IMR-90 (cell line): ENCODE results near the gene SERPINB2. TPM values are rescaled to one million over a fixed set of nuclear protein-coding genes. Genes with fewer than 3 reads are reported as not detected.

Source experiments
- ATAC-seq: fragments of 200-7000 bp; cut with Tn5 transposase; 2 replicates; pipeline ENCODE4 v1.9.1; 2020; ENCODE audit warnings: low read depth, mild to moderate bottlenecking, moderate library complexity
- BruUV-seq: library from RNA; stranded (reverse); fragments of 400-500 nt; replicated peaks from 2 replicates; lab custom pipeline; 2021; lab: Mats Ljungman, UMichigan
- CTCF ChIA-PET: fragments of 300-600 bp; formaldehyde crosslinking; extraction: SDS; loops from one replicate; lab custom pipeline; 2021; ENCODE audit warnings: antibody characterized with exemption; lab: Yijun Ruan, JAX
- POLR2A ChIA-PET: fragments of 300-600 bp; sonication (Branson Sonifier 250); formaldehyde crosslinking; loops from one replicate; lab custom pipeline; 2022; ENCODE audit warnings: antibody characterized with exemption; ENCODE audit not compliant: unreplicated experiment; lab: Charles Lee
- DNase-seq: peaks from one replicate; pipeline ENCODE4 v3.0.0; 2013
- H2AFZ ChIP-seq: replicated peaks from 2 replicates; pipeline ENCODE3; 2013; ENCODE audit warnings: low read length, mild to moderate bottlenecking; ENCODE audit not compliant: poor library complexity
- H2AK5ac ChIP-seq: 2 replicates; pipeline ENCODE4 v1.6.1; 2013; ENCODE audit warnings: low read depth, low read length, inconsistent platforms
- H2AK9ac ChIP-seq: replicated peaks from 2 replicates; pipeline ENCODE3; 2013; ENCODE audit warnings: mild to moderate bottlenecking, low read depth, low read length, moderate library complexity; ENCODE audit not compliant: poor library complexity
- H2BK120ac ChIP-seq: 2 replicates; pipeline ENCODE4 v1.6.1; 2013; ENCODE audit warnings: low read depth, low read length, inconsistent platforms
- H2BK15ac ChIP-seq: 3 replicates; pipeline ENCODE4 v1.6.1; 2013; ENCODE audit warnings: low read depth, low read length, inconsistent platforms
- H2BK20ac ChIP-seq: 2 replicates; pipeline ENCODE4 v1.6.1; 2013; ENCODE audit warnings: low read depth, mild to moderate bottlenecking, inconsistent platforms, low read length, moderate library complexity
- H2BK5ac ChIP-seq: 2 replicates; pipeline ENCODE4 v1.6.1; 2013; ENCODE audit warnings: mild to moderate bottlenecking, low read depth, low read length, inconsistent platforms; ENCODE audit not compliant: poor library complexity, severe bottlenecking
- H3K14ac ChIP-seq: replicated peaks from 2 replicates; pipeline ENCODE4 v1.6.1; 2013; ENCODE audit warnings: low read depth, low read length, inconsistent platforms
- H3K18ac ChIP-seq: 2 replicates; pipeline ENCODE4 v1.6.1; 2013; ENCODE audit warnings: low read depth, low read length, control low read depth
- H3K23ac ChIP-seq: 2 replicates; pipeline ENCODE4 v1.6.1; 2013; ENCODE audit warnings: low read depth, low read length, inconsistent platforms
- H3K27ac ChIP-seq: 2 replicates; pipeline ENCODE4 v1.5.1; 2013; ENCODE audit warnings: mild to moderate bottlenecking, control low read depth, low read length; ENCODE audit not compliant: insufficient read depth
- H3K27me3 ChIP-seq: 2 replicates; pipeline ENCODE4 v1.6.1; 2013; ENCODE audit warnings: low read length; ENCODE audit not compliant: control insufficient read depth, insufficient read depth
- H3K36me3 ChIP-seq: 2 replicates; pipeline ENCODE4 v1.6.1; 2013; ENCODE audit warnings: low read length, mixed read lengths; ENCODE audit not compliant: control insufficient read depth, insufficient read depth
- H3K4ac ChIP-seq: 2 replicates; pipeline ENCODE4 v1.6.1; 2013; ENCODE audit warnings: low read depth, low read length, inconsistent platforms
- H3K4me1 ChIP-seq: 2 replicates; pipeline ENCODE4 v1.6.1; 2013; ENCODE audit warnings: low read length, mixed read lengths; ENCODE audit not compliant: control insufficient read depth, insufficient read depth
- H3K4me2 ChIP-seq: 2 replicates; pipeline ENCODE4 v1.6.1; 2013; ENCODE audit warnings: low read depth, mild to moderate bottlenecking, control low read depth, low read length, moderate library complexity
- H3K4me3 ChIP-seq: 2 replicates; pipeline ENCODE4 v1.5.1; 2013; ENCODE audit warnings: low read depth, mild to moderate bottlenecking, control low read depth, low read length, moderate library complexity; ENCODE audit not compliant: insufficient read depth
- H3K56ac ChIP-seq: 2 replicates; pipeline ENCODE4 v1.6.1; 2013; ENCODE audit warnings: low read length, inconsistent platforms; ENCODE audit not compliant: insufficient read depth; ENCODE audit errors: extremely low read depth
- H3K79me1 ChIP-seq, 2 experiments: 2 replicates each; pipeline ENCODE4 v1.6.1; 2013; ENCODE audit warnings: low read length in 2 of 2, inconsistent platforms in 1 of 2, low read depth in 1 of 2
- H3K9ac ChIP-seq: 2 replicates; pipeline ENCODE4 v1.6.1; 2013; ENCODE audit warnings: low read depth, low read length, control low read depth
- H3K9me1 ChIP-seq: 2 replicates; pipeline ENCODE4 v1.6.1; 2013; ENCODE audit warnings: low read length, inconsistent platforms; ENCODE audit not compliant: insufficient read depth
- H3K9me3 ChIP-seq: 2 replicates; pipeline ENCODE4 v1.6.1; 2013; ENCODE audit warnings: low read length; ENCODE audit not compliant: control insufficient read depth, insufficient read depth
- H4K20me1 ChIP-seq: 2 replicates; pipeline ENCODE4 v1.6.1; 2013; ENCODE audit warnings: low read length, inconsistent platforms; ENCODE audit not compliant: insufficient read depth
- H4K5ac ChIP-seq: 2 replicates; pipeline ENCODE4 v1.6.1; 2013; ENCODE audit warnings: mild to moderate bottlenecking, low read depth, low read length, control low read depth
- H4K8ac ChIP-seq, 2 experiments: 2 replicates each; pipeline ENCODE4 v1.6.1; 2013; ENCODE audit warnings: low read depth in 2 of 2, low read length in 2 of 2, control low read depth in 1 of 2, inconsistent platforms in 1 of 2
- H4K91ac ChIP-seq: 2 replicates; pipeline ENCODE4 v1.6.1; 2013; ENCODE audit warnings: low read depth, low read length, inconsistent platforms; ENCODE audit not compliant: insufficient read depth
- BHLHE40 ChIP-seq: fragments of 150-350 bp; IDR thresholded peaks from 2 replicates; pipeline ENCODE4 v1.6.1; 2016; ENCODE audit warnings: mild to moderate bottlenecking, low read depth, low read length
- CHD1 ChIP-seq: IDR thresholded peaks from 2 replicates; pipeline ENCODE4 v1.6.1; 2012; ENCODE audit warnings: low read depth, low read length, improper control_type of control experiment
- FOS ChIP-seq: fragments of 150-350 bp; IDR thresholded peaks from 2 replicates; pipeline ENCODE4 v1.6.1; 2016; ENCODE audit warnings: low read depth, low read length
- MAFK ChIP-seq: IDR thresholded peaks from 2 replicates; pipeline ENCODE4 v1.6.1; 2012; ENCODE audit warnings: low read depth, low read length, improper control_type of control experiment
- MXI1 ChIP-seq: IDR thresholded peaks from 2 replicates; pipeline ENCODE4 v1.6.1; 2012; ENCODE audit warnings: low read depth, mild to moderate bottlenecking, low read length, moderate library complexity, borderline replicate concordance
- NFE2L2 ChIP-seq: fragments of 150-350 bp; IDR thresholded peaks from 2 replicates; pipeline ENCODE4 v1.6.1; 2016; ENCODE audit warnings: low read depth, mild to moderate bottlenecking, low read length
- RAD21 ChIP-seq: IDR thresholded peaks from 2 replicates; pipeline ENCODE4 v1.6.1; 2012; ENCODE audit warnings: low read length, improper control_type of control experiment
- RCOR1 ChIP-seq: IDR thresholded peaks from 2 replicates; pipeline ENCODE4 v1.6.1; 2012; ENCODE audit warnings: mild to moderate bottlenecking, low read length, improper control_type of control experiment; ENCODE audit not compliant: insufficient replicate concordance
- RFX5 ChIP-seq: IDR thresholded peaks from 2 replicates; pipeline ENCODE4 v1.8.0; 2012; ENCODE audit warnings: low read depth, mild to moderate bottlenecking, low read length, moderate library complexity
- SMC3 ChIP-seq: fragments of 150-350 bp; IDR thresholded peaks from 2 replicates; pipeline ENCODE4 v1.6.1; 2016; ENCODE audit warnings: low read depth, mild to moderate bottlenecking, antibody characterized with exemption, low read length, moderate library complexity
- WGBS, 2 experiments: methylation state at CpG; one replicate each; pipeline versions ENCODE4 v1.1.5 to v1.1.7; 2013; ENCODE audit warnings: missing lambda C conversion rate in 2 of 2; ENCODE audit not compliant: insufficient read length in 1 of 2; ENCODE audit errors: extremely low coverage in 2 of 2; 5-methylcytosine and 5-hydroxymethylcytosine counted together
- dilution Hi-C: fragments of 300-500 bp; cut with HindIII; formaldehyde crosslinking; loops from one replicate; pipeline ENCODE4 v1.14.3; 2018; ENCODE audit warnings: low sequenced_read_pairs; ENCODE audit not compliant: unreplicated experiment
- in situ Hi-C: fragments of 300-500 bp; cut with MboI; formaldehyde crosslinking; loops from 3 replicates; pipeline ENCODE4 v1.14.3; 2019; ENCODE audit warnings: low sequenced_read_pairs, inconsistent platforms, mixed read lengths
- intact Hi-C: fragments of 100-400 bp; cut with micrococcal nuclease; formaldehyde crosslinking; loops from 2 replicates; pipeline ENCODE4 v1.10.0; 2022
- polyA plus RNA-seq, 3 experiments: library from polyadenylated mRNA; depleted of rRNA; stranded (reverse); fragments of >200 nt; gene quantifications; 2 replicates each; pipeline ENCODE4 v1.2.3, GENCODE V29; 2012; ENCODE audit warnings: low replicate concordance in 1 of 3
- total RNA-seq: library from RNA; depleted of rRNA; stranded (reverse); fragments of >200 nt; gene quantifications from 2 replicates; pipeline ENCODE4 v1.2.3, GENCODE V29; 2012
- TF ChIP-seq, protein P1 (sequence below): fragments of 150-350 bp; IDR thresholded peaks from 2 replicates; pipeline ENCODE4 v1.6.1; 2016; ENCODE audit warnings: low read depth, mild to moderate bottlenecking, low read length, moderate library complexity, borderline replicate concordance
- TF ChIP-seq, protein P2 (sequence below): fragments of 150-350 bp; IDR thresholded peaks from 2 replicates; pipeline ENCODE4 v1.6.1; 2017; ENCODE audit warnings: mild to moderate bottlenecking, antibody characterized with exemption, low read length, low read depth
- TF ChIP-seq, protein P3 (sequence below): conservative IDR thresholded peaks from 2 replicates; pipeline ENCODE4 v1.5.1; 2012; ENCODE audit warnings: mild to moderate bottlenecking, low read depth, low read length, improper control_type of control experiment

SERPINB2 gene
- total and polyA plus RNA-seq, 2 of the 4 experiments (the other 2 are of a cell fraction), result 32.1 to 43.0 TPM

DNA sequence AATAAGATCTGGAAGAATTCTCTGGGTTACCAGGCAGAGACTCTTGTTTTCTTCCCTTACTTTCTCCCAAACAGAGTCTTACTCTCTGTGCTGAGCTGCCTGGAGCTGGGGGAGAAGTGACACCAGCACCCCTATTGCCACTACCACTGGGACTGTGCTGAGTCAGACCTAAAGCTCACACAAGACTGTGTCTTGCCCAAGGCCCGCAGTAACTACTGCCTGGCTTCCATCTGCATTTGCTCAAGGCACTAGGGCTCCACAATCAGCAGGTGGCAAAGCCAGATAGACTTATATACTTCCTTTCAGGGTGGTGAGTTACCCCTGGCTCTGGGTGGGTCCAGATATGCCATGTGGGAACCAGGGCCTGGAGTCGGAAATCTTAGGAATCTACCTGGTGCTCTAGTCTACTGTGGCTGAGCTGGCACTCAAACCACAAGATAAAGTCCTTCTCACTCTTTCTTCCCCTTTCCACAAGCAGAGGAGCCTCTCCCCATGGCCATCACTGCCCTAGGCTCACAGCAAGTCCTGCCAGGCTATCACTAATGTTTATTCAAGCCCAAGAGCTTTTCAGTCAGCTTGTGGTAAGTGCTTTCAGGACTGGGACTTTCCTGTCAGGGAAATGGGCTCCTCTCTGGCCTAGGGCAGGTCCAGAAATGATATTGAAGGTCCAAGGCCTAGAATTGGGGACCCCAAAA lies 27.6 kb upstream of the SERPINB2 start:
- no peak overlapping the region for H2AK9ac ChIP-seq
- ChIA-PET POLR2A (no interaction called here), CTCF (interaction anchor here (0.9 kb wide), 1 partner anchor 76 kb away, joined by 3 read pairs; no protein-coding TSS in a partner anchor)
- no peak overlapping the region for H4K8ac ChIP-seq
- H3K9me1 ChIP-seq, result 0 out of 2 replicates have a peak, but pooled peaks cover 2% of the 10 kb centered on the region
- H3K56ac ChIP-seq, result no peak overlapping the region
- no peak overlapping the region for H2BK15ac ChIP-seq
- in situ Hi-C loops (no loop called here), dilution Hi-C loops (no loop called here), intact Hi-C loops (no loop called here)
- H4K5ac ChIP-seq, result no peak overlapping the region
- no peak overlapping the region for H3K23ac ChIP-seq
- ATAC-seq, result no peak
- no TSS peak for BruUV-seq
- no peak overlapping the region for H2BK20ac ChIP-seq
- H3K27ac ChIP-seq, result no peak overlapping the region
- H4K91ac ChIP-seq, result no peak overlapping the region
- H3K27me3 ChIP-seq, result no peaks in the 10 kb centered on the region
- H2AK5ac ChIP-seq, result no peak overlapping the region
- no peaks in the 10 kb centered on the region for H3K79me1 ChIP-seq
- no peaks in the 10 kb centered on the region for H4K20me1 ChIP-seq
- no peak for TF ChIP-seq MAFK
- TF ChIP-seq BHLHE40, result no peak
- TF ChIP-seq, protein P1, sequence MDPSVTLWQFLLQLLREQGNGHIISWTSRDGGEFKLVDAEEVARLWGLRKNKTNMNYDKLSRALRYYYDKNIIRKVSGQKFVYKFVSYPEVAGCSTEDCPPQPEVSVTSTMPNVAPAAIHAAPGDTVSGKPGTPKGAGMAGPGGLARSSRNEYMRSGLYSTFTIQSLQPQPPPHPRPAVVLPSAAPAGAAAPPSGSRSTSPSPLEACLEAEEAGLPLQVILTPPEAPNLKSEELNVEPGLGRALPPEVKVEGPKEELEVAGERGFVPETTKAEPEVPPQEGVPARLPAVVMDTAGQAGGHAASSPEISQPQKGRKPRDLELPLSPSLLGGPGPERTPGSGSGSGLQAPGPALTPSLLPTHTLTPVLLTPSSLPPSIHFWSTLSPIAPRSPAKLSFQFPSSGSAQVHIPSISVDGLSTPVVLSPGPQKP, result no peak
- no peak for TF ChIP-seq RCOR1
- TF ChIP-seq NFE2L2, result no peak
- no peak for TF ChIP-seq RFX5
- TF ChIP-seq, protein P2, sequence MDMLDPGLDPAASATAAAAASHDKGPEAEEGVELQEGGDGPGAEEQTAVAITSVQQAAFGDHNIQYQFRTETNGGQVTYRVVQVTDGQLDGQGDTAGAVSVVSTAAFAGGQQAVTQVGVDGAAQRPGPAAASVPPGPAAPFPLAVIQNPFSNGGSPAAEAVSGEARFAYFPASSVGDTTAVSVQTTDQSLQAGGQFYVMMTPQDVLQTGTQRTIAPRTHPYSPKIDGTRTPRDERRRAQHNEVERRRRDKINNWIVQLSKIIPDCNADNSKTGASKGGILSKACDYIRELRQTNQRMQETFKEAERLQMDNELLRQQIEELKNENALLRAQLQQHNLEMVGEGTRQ, result no peak
- no peak for TF ChIP-seq FOS
- TF ChIP-seq RAD21, result no peak
- no peak for TF ChIP-seq CHD1
- TF ChIP-seq, protein P3, sequence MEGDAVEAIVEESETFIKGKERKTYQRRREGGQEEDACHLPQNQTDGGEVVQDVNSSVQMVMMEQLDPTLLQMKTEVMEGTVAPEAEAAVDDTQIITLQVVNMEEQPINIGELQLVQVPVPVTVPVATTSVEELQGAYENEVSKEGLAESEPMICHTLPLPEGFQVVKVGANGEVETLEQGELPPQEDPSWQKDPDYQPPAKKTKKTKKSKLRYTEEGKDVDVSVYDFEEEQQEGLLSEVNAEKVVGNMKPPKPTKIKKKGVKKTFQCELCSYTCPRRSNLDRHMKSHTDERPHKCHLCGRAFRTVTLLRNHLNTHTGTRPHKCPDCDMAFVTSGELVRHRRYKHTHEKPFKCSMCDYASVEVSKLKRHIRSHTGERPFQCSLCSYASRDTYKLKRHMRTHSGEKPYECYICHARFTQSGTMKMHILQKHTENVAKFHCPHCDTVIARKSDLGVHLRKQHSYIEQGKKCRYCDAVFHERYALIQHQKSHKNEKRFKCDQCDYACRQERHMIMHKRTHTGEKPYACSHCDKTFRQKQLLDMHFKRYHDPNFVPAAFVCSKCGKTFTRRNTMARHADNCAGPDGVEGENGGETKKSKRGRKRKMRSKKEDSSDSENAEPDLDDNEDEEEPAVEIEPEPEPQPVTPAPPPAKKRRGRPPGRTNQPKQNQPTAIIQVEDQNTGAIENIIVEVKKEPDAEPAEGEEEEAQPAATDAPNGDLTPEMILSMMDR, result no peak
- TF ChIP-seq SMC3, result no peak
- no peak for TF ChIP-seq MXI1
- H3K9me3 ChIP-seq, result no peaks in the 10 kb centered on the region
- H2AFZ ChIP-seq, result no peak overlapping the region
- DNase-seq, result no peak
- H3K14ac ChIP-seq, result no peak overlapping the region
- no peak overlapping the region for H2BK5ac ChIP-seq
- no peak overlapping the region for H3K4ac ChIP-seq
- no peaks in the 10 kb centered on the region for H3K36me3 ChIP-seq
- no CpG with 5 or more reads among the region's 2 CpGs for WGBS, 2 experiments
- no peak overlapping the region for H3K4me3 ChIP-seq
- H2BK120ac ChIP-seq, result no peak overlapping the region
- H3K9ac ChIP-seq, result no peak overlapping the region
- no peaks in the 10 kb centered on the region for H3K4me1 ChIP-seq
- H3K4me2 ChIP-seq, result no peak overlapping the region
- no peak overlapping the region for H3K18ac ChIP-seq
